ENCODE data around the gene ZC3H12C.

ZC3H12C gene

DNA sequence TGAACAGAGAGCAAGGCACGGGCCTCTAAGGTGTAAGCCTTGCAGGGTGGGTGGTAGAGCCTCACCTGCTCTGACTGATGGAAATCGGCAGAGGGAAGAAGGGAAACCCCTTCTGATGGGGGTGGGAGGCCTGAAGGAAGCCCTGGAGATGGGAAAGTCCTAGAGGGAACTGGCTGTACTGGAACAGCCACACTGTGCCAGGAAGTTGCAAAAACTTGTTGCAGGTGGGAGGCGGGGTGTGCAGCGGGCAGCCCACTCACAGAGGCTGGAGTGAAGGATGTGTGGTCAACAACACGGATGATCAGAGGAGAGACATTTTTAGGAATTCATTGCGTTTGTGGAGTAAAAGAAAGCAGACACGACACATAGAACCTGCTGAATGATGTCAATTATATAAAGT is 91.3 kb downstream of the ZC3H12C start:
- POLR2A ChIA-PET = no interaction called here
- CTCF ChIA-PET = interaction anchor here (2.0 to 4.6 kb wide), 2 partner anchors 10 to 16 kb away, joined by 7 to 22 read pairs; no protein-coding TSS in a partner anchor
- no peak for DNase-seq (ENCODE audit: low read depth, low spot score)
- no peak overlapping the region for H3K4me3 ChIP-seq (ENCODE audit: low read depth, low read length)
- TF ChIP-seq CTCF (IDR thresholded peaks at IDR 0.05; ENCODE audit: insufficient read depth, low read length, missing control alignments) = no peak

GRCh38 chr11:110185121-110185591 is 92.0 kb downstream of the ZC3H12C start:
- ChIA-PET CTCF (interaction anchor here (1.2 to 4.6 kb wide), 3 partner anchors 11 to 240 kb away, joined by 3 to 22 read pairs (median 7); no protein-coding TSS in a partner anchor), POLR2A (no interaction called here)
- H3K4me3 ChIP-seq (ENCODE audit: low read depth, low read length) = no peak overlapping the region
- DNase-seq (ENCODE audit: low read depth, low spot score) = no peak
- TF ChIP-seq CTCF (IDR thresholded peaks at IDR 0.05; ENCODE audit: insufficient read depth, low read length, missing control alignments) = no peak

GRCh38 chr11:110185599-110185998 is 92.4 kb downstream of the ZC3H12C start:
- POLR2A ChIA-PET = no interaction called here
- H3K4me3 ChIP-seq (ENCODE audit: low read depth, low read length) = no peak overlapping the region
- no peak for TF ChIP-seq CTCF (IDR thresholded peaks at IDR 0.05; ENCODE audit: insufficient read depth, low read length, missing control alignments)
- no peak for DNase-seq (ENCODE audit: low read depth, low spot score)
- CTCF ChIA-PET = interaction anchor here (1.2 to 4.6 kb wide), 3 partner anchors 11 to 240 kb away, joined by 3 to 22 read pairs (median 7); no protein-coding TSS in a partner anchor

GRCh38 chr11:110186456-110186855 is 93.3 kb downstream of the ZC3H12C start:
- ChIA-PET CTCF (interaction anchor here (4.6 kb wide), 1 partner anchor 12 kb away, joined by 22 read pairs; no protein-coding TSS in a partner anchor), POLR2A (no interaction called here)
- no peak for TF ChIP-seq CTCF (IDR thresholded peaks at IDR 0.05; ENCODE audit: insufficient read depth, low read length, missing control alignments)
- no peak overlapping the region for H3K4me3 ChIP-seq (ENCODE audit: low read depth, low read length)
- no peak for DNase-seq (ENCODE audit: low read depth, low spot score)

- CTCF ChIA-PET = interaction anchor here (2.3 to 4.6 kb wide), 2 partner anchors 12 to 15 kb away, joined by 8 to 22 read pairs; no protein-coding TSS in a partner anchor
- DNase-seq (ENCODE audit: low read depth, low spot score) = no peak
- POLR2A ChIA-PET = no interaction called here
- no peak overlapping the region for H3K4me3 ChIP-seq (ENCODE audit: low read depth, low read length)
- no peak for TF ChIP-seq CTCF (IDR thresholded peaks at IDR 0.05; ENCODE audit: insufficient read depth, low read length, missing control alignments)
Measured at GRCh38 chr11:110186867-110187266, 93.7 kb downstream of the ZC3H12C start.

DNA sequence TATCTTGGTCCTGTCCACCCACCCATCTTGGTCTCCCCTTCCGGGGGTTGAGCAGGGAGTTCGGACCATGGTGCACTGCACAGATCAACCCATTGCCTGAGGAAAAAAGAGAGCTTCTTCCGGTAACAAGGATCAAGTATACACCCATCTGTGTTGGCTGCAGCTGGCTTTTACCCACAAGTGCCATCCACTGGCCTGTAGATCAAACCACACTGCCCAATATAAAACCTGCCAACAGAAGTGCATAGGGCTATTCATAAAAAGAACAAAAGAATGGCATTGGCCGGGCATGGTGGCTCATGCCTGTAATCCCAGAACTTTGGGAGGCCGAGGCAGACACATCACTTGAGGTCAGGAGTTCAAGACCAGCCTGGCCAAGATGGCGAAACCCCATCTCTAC is 94.5 kb downstream of the ZC3H12C start:
- no peak for DNase-seq (ENCODE audit: low read depth, low spot score)
- POLR2A ChIA-PET = no interaction called here
- no peak overlapping the region for H3K4me3 ChIP-seq (ENCODE audit: low read depth, low read length)

More for the DNA sequence above, 94.5 kb downstream of the ZC3H12C start:
- CTCF ChIA-PET = interaction anchor here (1.4 to 2.3 kb wide), 2 partner anchors 12 to 14 kb away, joined by 8 read pairs; no protein-coding TSS in a partner anchor
- TF ChIP-seq CTCF (IDR thresholded peaks at IDR 0.05; ENCODE audit: insufficient read depth, low read length, missing control alignments) = no peak
